Measurements from ENCODE around the gene PEX11G.

Gene PEX11G

DNA sequence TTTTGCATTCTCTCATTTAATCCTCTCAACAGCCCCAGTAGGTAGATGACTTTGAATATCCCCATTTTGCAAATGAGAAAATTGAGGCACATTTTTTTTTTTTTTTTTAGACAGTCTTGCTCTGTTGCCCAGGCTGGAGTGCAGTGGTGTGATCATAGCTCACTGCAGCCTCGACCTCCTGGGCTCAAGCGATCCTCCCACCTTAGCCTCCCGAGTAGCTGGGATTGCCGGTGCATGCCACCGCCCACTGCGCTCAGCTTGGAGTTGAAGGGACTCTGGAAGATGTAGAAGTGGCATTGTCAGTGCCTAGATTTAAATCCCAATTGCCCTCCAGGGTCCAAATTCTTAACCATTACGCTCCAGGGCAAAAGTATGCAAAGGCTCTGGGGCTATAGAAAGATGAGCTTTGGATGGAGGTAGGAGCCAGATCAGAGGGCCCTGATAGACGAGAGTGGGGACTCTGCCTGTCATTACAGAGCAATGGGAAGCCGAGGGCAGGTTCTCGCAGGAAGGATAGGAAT is 32.8 kb upstream of the PEX11G start:
- no peak for DNase-seq (ENCODE audit: low read depth)

- no peak for DNase-seq (ENCODE audit: low read depth)
These were observed 31.6 kb upstream of the PEX11G start for GRCh38 chr19:7520131-7521051.

GRCh38 chr19:7519361-7520130 is 30.7 kb upstream of the PEX11G start:
- DNase-seq (ENCODE audit: low read depth): no peak

GRCh38 chr19:7516878-7517277 is 28.0 kb upstream of the PEX11G start:
- DNase-seq (ENCODE audit: low read depth): no peak

DNA sequence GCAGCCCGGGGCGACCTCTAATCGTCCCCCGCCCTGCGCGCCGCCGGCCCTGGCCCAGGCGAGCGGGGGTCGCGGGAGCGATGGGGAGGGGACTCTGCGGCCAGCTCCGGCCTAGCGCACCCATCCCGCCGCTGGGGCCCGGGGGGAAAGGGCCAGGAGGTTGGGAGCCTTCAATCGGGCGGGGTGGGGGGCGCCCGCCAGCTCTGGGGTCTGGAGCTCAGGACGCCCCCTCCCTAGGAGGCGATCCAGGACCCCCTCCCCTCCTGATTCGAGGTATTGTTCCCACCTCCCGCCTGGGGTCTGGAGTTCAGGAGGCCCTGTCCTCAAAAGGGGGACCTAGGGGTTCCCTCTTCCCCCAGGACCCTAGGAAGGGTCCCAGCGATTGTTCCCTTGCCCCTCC is 27.5 kb upstream of the PEX11G start:
- no peak for DNase-seq (ENCODE audit: low read depth)

DNA sequence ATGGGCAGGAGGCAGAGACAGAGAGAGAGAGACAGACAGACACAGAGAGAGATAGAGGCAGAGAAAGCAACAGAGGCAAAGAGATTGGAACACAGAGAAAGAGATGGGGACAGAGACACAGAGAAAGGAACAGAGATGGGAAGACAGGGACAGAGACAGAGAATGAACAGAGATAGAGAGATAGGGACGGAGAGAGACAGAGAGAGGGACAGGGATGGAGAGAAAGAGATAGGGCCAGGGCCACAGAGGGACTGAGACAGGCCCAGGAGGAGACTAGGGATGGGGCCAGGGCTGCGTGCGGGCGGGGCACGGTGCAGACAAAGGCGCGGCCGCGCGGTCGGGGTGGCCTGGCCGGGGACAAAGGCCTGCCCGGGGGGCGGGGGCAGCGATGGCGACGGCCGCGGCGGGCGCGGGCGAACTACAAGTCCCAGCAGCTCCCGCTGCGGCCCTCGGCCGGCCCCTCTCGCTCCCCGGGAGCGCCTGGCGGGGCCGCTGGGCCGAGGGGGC is 26.9 kb upstream of the PEX11G start, which contains the start of gene ZNF358:
ZNF358 (plus strand) TSS at position 459 of the 507 bp plus-strand sequence. CDS start 3,140 bp downstream, outside the sequence.
- DNase-seq (ENCODE audit: low read depth): no peak

DNA sequence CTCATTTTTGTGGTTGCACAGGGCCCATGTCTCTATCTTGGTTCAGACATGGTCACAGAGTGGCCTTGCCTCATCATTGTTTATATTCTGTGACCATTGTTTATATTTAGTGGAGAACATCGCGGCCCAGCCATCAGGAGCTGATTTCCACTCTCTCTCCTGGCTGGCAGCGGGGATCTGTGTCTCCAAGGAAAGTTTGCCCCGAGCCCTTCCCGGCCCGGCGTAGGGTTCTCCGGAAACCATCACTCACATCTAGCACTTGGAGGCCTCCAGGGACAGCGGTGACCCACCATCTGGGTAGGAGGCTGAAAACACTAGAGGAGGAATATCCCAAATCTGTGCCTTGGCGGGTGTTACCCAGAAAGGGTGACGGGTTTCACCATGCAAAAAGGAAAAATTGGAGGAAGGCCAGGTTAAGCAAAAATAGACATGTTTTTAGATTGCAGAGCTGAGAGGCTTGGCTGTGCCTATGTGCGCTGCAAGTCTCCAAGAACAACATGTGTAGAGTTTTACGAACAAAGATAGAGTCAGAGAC is 26.3 kb upstream of the PEX11G start:
- DNase-seq (ENCODE audit: low read depth): no peak

DNA sequence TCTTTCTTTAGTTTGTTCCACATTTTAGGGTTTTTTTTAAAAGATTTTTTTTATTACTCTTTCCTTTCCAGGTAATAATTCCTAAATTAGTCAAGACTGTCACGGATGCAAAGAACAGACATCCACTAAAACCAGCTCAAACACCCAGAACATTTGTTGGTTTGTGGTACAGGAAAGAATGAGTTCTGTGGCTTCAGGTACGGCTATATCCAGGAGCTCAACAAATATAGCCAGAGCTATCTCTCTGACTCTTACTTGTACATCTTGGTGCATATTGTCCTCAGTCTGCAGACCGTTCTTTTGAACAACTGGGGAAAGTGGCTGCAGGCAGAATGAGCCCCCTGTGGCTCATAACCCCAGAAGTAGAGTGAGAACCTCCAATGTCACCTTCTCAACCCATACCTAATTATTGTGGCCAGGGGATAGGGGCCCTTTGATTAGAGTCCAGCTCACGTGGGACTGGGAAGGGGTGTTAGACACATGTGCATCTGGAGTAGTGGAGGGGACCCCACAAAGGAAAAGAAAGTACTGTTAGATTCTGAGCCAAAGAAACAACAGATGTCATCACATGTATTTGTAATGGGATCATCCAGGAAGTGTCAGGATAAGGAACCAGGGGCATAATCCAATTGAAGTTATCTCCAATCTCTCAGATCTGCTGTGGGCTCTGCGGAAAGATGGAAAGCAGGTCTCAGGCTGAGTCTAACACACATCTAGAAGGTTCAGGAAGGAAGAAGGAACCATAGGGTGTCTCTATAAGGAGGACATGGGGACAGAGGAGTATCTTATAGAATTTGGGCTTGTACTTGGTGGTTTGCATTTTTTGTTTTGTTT is 25.2 kb upstream of the PEX11G start:
- DNase-seq (ENCODE audit: low read depth): no peak

GRCh38 chr19:7512400-7512851 is 23.6 kb upstream of the PEX11G start:
- DNase-seq (ENCODE audit: low read depth): no peak

- DNase-seq (ENCODE audit: low read depth): no peak
These were observed 20.8 kb upstream of the PEX11G start for GRCh38 chr19:7509625-7510024.

- DNase-seq (ENCODE audit: low read depth): peak; percentile 55
These were observed 19.0 kb upstream of the PEX11G start for GRCh38 chr19:7507884-7508283.

DNA sequence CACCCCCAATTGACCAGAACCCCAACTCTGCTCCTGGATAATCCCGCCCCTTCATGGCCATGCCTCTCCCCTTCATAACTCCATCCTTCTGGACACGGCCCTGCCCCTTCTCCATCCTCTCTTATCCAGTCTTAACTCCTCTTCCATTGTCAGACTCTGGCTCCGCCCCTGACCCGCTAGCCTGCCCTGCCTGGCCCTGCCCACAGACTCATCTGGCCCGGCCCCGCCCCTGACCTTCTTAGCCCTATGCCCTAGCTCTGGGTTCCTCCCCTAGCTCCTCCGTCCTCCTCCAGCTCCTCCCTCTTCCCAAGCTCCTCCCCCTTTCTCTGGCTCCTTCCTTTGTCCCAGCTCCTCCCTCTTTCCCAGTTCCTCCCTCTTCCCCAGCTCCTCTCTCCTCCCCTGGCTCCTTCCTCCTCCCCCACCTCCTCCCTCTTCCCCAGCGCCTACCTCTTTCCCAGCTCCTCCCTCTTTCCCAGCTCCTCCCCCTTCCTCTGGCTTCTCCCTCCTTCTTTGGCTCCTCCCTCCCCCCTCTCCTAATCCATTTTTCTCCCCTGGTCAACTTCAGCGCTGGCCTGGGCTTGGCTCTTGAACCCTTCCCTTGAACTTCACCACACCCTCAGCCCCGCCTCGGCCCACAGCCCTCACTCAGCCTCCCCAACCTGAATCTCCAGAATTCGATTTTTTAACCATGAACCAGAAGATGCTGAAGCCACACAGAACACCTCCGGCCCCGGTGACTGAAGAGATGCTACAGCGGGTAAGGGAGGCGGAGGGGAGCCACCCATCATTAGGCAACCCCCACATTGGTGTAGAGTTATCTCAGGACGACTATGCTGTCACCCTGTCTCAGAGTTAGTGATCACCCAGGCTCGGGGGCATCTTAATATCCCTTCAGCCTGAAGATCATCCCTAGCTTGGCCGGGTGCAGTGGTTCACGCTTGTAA is 17.8 kb upstream of the PEX11G start:
- DNase-seq (ENCODE audit: low read depth): no peak

DNA sequence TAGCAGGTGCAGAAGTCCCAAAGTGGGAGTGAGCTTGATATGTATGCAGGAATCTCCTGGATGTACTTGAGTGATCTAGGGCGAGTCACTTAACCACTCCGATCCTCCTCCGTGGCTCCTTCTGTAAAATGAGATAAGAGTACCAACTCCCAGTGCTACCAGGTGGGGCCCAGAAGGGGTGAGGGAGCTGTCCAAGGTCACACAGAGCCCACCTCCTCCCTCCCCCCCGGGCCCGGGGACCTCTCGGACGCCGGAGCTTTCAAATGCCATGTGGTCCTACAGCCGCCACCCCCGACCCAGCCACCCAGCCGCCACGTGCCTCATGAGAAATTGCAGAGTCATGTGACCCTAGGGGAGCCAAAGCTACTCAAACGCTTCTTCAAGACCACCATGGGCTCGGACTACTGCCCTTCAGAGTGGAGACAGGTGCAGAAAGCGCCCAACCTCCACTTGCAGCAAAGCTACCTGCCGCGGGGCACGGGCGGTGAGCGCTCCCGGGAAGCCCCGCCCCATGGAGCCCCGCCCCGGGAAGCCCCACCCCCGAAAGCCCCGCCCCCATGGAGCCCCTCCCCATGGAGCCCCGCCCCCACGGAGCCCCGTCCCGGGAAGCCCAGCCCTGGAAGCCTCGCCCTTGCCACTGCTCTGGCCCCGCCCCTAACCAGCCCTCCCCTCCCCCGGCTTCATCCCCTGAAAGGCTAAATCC is 17.0 kb upstream of the PEX11G start:
- no peak for DNase-seq (ENCODE audit: low read depth)

- no peak for DNase-seq (ENCODE audit: low read depth)
These were observed 16.4 kb upstream of the PEX11G start for GRCh38 chr19:7505288-7505681.

DNA sequence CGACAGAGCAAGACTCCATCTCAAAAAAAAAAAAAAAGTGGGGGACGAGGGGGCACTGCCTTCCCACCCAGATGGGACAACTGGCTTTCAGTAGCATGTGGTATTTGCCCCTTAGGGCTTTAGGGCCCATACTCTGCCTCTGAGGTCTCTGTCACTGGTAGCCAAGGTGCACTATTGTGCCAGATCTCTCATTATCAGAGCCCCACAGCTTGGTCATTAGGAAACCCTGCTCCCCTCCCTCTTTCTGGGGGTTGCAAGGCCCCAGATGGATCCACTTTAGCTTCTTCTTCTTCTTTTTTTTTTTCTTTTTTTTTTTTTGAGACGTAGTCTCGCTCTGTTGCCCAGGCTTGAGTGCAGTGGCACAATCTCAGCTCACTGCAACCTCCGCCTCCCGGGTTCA is 15.8 kb upstream of the PEX11G start:
- DNase-seq (ENCODE audit: low read depth): no peak

DNA sequence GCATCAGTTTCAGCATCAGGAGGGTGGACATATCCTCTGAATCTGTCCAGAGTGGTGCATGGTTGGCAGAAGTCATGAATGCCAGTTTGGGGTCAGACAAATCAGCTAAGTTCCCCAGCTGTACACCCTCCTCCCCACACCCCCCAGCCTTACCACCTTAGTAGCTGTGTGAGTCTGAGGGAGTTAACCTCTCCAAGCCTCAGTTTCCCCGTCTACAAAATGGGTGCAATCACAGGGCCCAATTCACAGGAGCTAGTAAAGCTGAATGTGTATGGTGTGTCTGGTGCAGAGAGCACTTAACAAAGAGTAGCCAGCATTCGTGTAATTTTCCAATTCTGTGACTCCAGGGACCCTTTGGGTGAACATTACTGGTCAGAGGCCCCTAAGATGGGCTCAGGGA is 13.7 kb upstream of the PEX11G start:
- DNase-seq (ENCODE audit: low read depth): no peak

- no peak for DNase-seq (ENCODE audit: low read depth)
These were observed 12.1 kb upstream of the PEX11G start for GRCh38 chr19:7500811-7501450.

DNA sequence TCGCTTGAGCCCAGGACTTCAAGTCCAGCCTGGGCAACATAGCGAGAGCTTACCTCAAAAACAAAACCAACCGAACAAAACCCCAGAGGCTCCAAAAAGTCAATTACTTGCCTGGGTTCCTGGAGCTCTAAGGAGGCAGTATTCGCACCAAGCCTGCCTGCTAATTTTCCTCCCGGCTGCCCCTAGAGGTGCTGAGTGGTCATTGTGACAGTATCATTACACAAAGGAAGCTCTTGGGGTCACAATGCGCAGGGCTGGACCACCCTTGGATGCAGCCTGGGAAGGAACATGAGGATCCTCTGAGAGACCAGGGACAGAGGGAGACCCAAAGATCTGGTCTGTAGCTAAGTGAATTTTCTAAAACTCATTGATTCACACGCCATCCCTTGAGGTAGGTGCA is 8.5 kb upstream of the PEX11G start:
- no peak for DNase-seq (ENCODE audit: low read depth)
